ENCODE results near the gene GSC2. TPM values are rescaled to one million over a fixed set of nuclear protein-coding genes. Genes with fewer than 3 reads are reported as not detected.
A peak's percentile ranks its signal among the peaks of the same experiment; 100 is the strongest.

The GSC2 gene
- total and polyA plus RNA-seq, 12 donors, result not detected

GRCh38 chr22:19175026-19175601, 25.0 kb upstream of the GSC2 start:
- 25 to 90% (median 74%) methylated on average over 2 to 7 of the region's 7 CpGs for WGBS, 4 donors

GRCh38 chr22:19174106-19175025, 24.3 kb upstream of the GSC2 start:
- Histone ChIP-seq H3K36me3 (replicated peaks in 1 of 2) (peaks cover 0 to 5% of the 10 kb centered on the region in 2 donors), H3K4me1 (replicated peaks in 1 of 2) (peaks cover 47 to 56% of the 10 kb centered on the region in 2 donors), H3K27ac (peak overlapping the region in 4 of 5 donors; percentile 41 to 93 (median 52)), H3K9me3 (replicated peaks in 1 of 3) (no peaks in the 10 kb centered on the region), H3K27me3 (peaks cover under 1% of the 10 kb centered on the region), H3K4me3 (no peak overlapping the region)
- DNase-seq, result peak in 6 of 7 donors; percentile 65 to 88 (median 81)
- 27 to 45% (median 39%) methylated on average over 5 to 14 of the region's 14 CpGs for WGBS, 4 donors
- TF ChIP-seq, protein P1, sequence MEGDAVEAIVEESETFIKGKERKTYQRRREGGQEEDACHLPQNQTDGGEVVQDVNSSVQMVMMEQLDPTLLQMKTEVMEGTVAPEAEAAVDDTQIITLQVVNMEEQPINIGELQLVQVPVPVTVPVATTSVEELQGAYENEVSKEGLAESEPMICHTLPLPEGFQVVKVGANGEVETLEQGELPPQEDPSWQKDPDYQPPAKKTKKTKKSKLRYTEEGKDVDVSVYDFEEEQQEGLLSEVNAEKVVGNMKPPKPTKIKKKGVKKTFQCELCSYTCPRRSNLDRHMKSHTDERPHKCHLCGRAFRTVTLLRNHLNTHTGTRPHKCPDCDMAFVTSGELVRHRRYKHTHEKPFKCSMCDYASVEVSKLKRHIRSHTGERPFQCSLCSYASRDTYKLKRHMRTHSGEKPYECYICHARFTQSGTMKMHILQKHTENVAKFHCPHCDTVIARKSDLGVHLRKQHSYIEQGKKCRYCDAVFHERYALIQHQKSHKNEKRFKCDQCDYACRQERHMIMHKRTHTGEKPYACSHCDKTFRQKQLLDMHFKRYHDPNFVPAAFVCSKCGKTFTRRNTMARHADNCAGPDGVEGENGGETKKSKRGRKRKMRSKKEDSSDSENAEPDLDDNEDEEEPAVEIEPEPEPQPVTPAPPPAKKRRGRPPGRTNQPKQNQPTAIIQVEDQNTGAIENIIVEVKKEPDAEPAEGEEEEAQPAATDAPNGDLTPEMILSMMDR (IDR thresholded peaks at IDR 0.05), result no peak
- peak in 1 of 2 donors; percentile 52 for TF ChIP-seq POLR2A (IDR thresholded peaks at IDR 0.05)
- intact Hi-C loops (cut with DNase I), result no loop called here

More at GRCh38 chr22:19175026-19175601, 25.0 kb upstream of the GSC2 start:
- no peak for DNase-seq
- intact Hi-C loops (cut with DNase I), result no loop called here
- no peak overlapping the region for H3K4me3 ChIP-seq
- H3K9me3 ChIP-seq (replicated peaks in 1 of 3), result no peaks in the 10 kb centered on the region
- H3K36me3 ChIP-seq (replicated peaks in 1 of 2), result peaks cover 0 to 5% of the 10 kb centered on the region in 2 donors
- peak overlapping the region in 4 of 5 donors; percentile 41 to 93 (median 52) for H3K27ac ChIP-seq
- no peaks in the 10 kb centered on the region for H3K27me3 ChIP-seq
- H3K4me1 ChIP-seq (replicated peaks in 1 of 2), result peaks cover 41 to 60% of the 10 kb centered on the region in 2 donors
- TF ChIP-seq, protein P1 (IDR thresholded peaks at IDR 0.05), result no peak
- TF ChIP-seq POLR2A (IDR thresholded peaks at IDR 0.05), result no peak

GRCh38 chr22:19173047-19174035, 23.2 kb upstream of the GSC2 start:
- Histone ChIP-seq H3K36me3 (replicated peaks in 1 of 2) (peaks cover 0 to 5% of the 10 kb centered on the region in 2 donors), H3K27ac (peak overlapping the region in 4 of 5 donors; percentile 35 to 93 (median 46)), H3K4me3 (no peak overlapping the region), H3K27me3 (peaks cover 7% of the 10 kb centered on the region), H3K9me3 (replicated peaks in 1 of 3) (no peaks in the 10 kb centered on the region), H3K4me1 (replicated peaks in 1 of 2) (peaks cover 44 to 51% of the 10 kb centered on the region in 2 donors)
- 69 to 76% (median 72%) methylated on average over 12 to 19 of the region's 19 CpGs for WGBS, 4 donors
- DNase-seq, result no peak
- TF ChIP-seq, protein P1 (IDR thresholded peaks at IDR 0.05), result no peak
- TF ChIP-seq POLR2A (IDR thresholded peaks at IDR 0.05), result no peak
- intact Hi-C loops (cut with DNase I), result no loop called here

All from adrenal gland (tissue), 12 donors.